Sigmoid colon (tissue), 7 donors: ENCODE results near the gene CEPT1. TPM values are rescaled to one million over a fixed set of nuclear protein-coding genes. Genes with fewer than 3 reads are reported as not detected.

Experiments
- DNase-seq: peaks from one replicate; pipeline ENCODE4 v3.0.0-alpha.2; 2019
- H3K27ac ChIP-seq, 4 donors: fragments of 200-600 bp; sonication (generic); one replicate each; pipeline ENCODE4 v1.5.1; 2016 to 2019; ENCODE audit warnings: mild to moderate bottlenecking in 1 of 4
- H3K27me3 ChIP-seq, 3 donors: fragments of 200-600 bp; sonication (generic); one replicate each; pipeline ENCODE4 v1.5.1; 2019; ENCODE audit warnings: mild to moderate bottlenecking in 1 of 3
- H3K36me3 ChIP-seq, 4 donors: fragments of 200-600 bp; sonication (generic); one replicate each; pipeline ENCODE4 v1.5.1; 2016 to 2019
- H3K4me1 ChIP-seq, 4 donors: fragments of 200-600 bp; sonication (generic); one replicate each; pipeline ENCODE4 v1.5.1; 2017 to 2019
- H3K4me3 ChIP-seq, 4 donors: fragments of 200-600 bp; sonication (generic); one replicate each; pipeline ENCODE4 v1.5.1; 2017 to 2019; ENCODE audit warnings: mild to moderate bottlenecking in 2 of 4, moderate library complexity in 1 of 4
- H3K9me3 ChIP-seq, 4 donors: fragments of 200-600 bp in 3 of 4; sonication (generic) in 3 of 4; one replicate each; pipeline versions ENCODE4 v1.5.1 to v1.6.1; 2013 to 2019
- EP300 ChIP-seq, 4 donors: sonication (generic); formaldehyde crosslinking; IDR thresholded peaks; one replicate each; pipeline ENCODE4 v1.6.1; 2017; ENCODE audit warnings: antibody characterized with exemption in 4 of 4
- POLR2A ChIP-seq, 2 donors: fragments of 450-650 bp; IDR thresholded peaks; one replicate each; pipeline ENCODE4 v1.6.1; 2016; ENCODE audit warnings: antibody characterized with exemption in 2 of 2, mild to moderate bottlenecking in 2 of 2, moderate library complexity in 2 of 2
- POLR2AphosphoS5 ChIP-seq, 4 donors: sonication (generic); formaldehyde crosslinking; IDR thresholded peaks; one replicate each; pipeline ENCODE4 v1.6.1; 2017; ENCODE audit warnings: antibody characterized with exemption in 4 of 4
- WGBS, 2 donors: extraction: QIAGEN DNeasy Blood & Tissue Kit; methylation state at CpG; one replicate each; pipeline ENCODE4 v1.1.7; 2013; 5-methylcytosine and 5-hydroxymethylcytosine counted together
- intact Hi-C: fragments of 100-400 bp; cut with DNase I; formaldehyde crosslinking; loops from one replicate; pipeline ENCODE4 v1.15.1; 2023
- polyA plus RNA-seq, 3 donors: library from polyadenylated mRNA; stranded (reverse); fragments of 200-250 nt; gene quantifications; one replicate each; pipeline ENCODE4 v1.2.3, GENCODE V29; 2013
- total RNA-seq, 4 donors: library from RNA; depleted of rRNA; stranded (reverse); fragments of >200 nt; gene quantifications; one replicate each; pipeline ENCODE4 v1.1.0, GENCODE V29; 2016
- TF ChIP-seq, protein P1 (sequence below), 4 experiments: fragments of 450-650 bp in 3 of 4; fragments of 200-600 bp in 1 of 4; IDR thresholded peaks; one replicate each; pipeline ENCODE4 v1.5.1; 2016 to 2019; ENCODE audit warnings: antibody characterized with exemption in 4 of 4, mild to moderate bottlenecking in 3 of 4, moderate library complexity in 2 of 4
- donor health status: healthy with polysubstance abuse.
- donor health status: Bipolar disorder and iron deficiency.
- donor health status: healthy.

The CEPT1 gene
- total and polyA plus RNA-seq, 7 donors: 7.2 to 41.0 (median 28.2) TPM

GRCh38 chr1:111126354-111126753 lies 13.7 kb upstream of the CEPT1 start:
- no peak for DNase-seq
- TF ChIP-seq, protein P1, sequence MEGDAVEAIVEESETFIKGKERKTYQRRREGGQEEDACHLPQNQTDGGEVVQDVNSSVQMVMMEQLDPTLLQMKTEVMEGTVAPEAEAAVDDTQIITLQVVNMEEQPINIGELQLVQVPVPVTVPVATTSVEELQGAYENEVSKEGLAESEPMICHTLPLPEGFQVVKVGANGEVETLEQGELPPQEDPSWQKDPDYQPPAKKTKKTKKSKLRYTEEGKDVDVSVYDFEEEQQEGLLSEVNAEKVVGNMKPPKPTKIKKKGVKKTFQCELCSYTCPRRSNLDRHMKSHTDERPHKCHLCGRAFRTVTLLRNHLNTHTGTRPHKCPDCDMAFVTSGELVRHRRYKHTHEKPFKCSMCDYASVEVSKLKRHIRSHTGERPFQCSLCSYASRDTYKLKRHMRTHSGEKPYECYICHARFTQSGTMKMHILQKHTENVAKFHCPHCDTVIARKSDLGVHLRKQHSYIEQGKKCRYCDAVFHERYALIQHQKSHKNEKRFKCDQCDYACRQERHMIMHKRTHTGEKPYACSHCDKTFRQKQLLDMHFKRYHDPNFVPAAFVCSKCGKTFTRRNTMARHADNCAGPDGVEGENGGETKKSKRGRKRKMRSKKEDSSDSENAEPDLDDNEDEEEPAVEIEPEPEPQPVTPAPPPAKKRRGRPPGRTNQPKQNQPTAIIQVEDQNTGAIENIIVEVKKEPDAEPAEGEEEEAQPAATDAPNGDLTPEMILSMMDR (IDR thresholded peaks at IDR 0.05): no peak
- TF ChIP-seq POLR2AphosphoS5 (IDR thresholded peaks at IDR 0.05) (no peak), EP300 (IDR thresholded peaks at IDR 0.05) (no peak), POLR2A (IDR thresholded peaks at IDR 0.05) (no peak)
- no peaks in the 10 kb centered on the region for H3K27me3 ChIP-seq
- H3K4me1 ChIP-seq: no peaks in the 10 kb centered on the region
- peaks cover 0 to 78% (median 6%) of the 10 kb centered on the region in 4 donors for H3K36me3 ChIP-seq
- no peaks in the 10 kb centered on the region for H3K9me3 ChIP-seq
- intact Hi-C loops: no loop called here
- no peak overlapping the region for H3K27ac ChIP-seq
- H3K4me3 ChIP-seq: no peak overlapping the region
- WGBS, 2 donors: 97 to 98% methylated on average over 1 of the region's 1 CpG

GRCh38 chr1:111127923-111128643 lies 11.9 kb upstream of the CEPT1 start:
- WGBS, 2 donors: 66 to 82% methylated on average over 3 of the region's 3 CpGs
- intact Hi-C loops: no loop called here

GRCh38 chr1:111129376-111129775 lies 10.6 kb upstream of the CEPT1 start:
- 60 to 74% methylated on average over 1 of the region's 1 CpG for WGBS, 2 donors
- Histone ChIP-seq H3K4me3 (no peak overlapping the region), H3K4me1 (no peaks in the 10 kb centered on the region), H3K27ac (no peak overlapping the region), H3K27me3 (no peaks in the 10 kb centered on the region), H3K36me3 (peaks cover 0 to 59% (median 4%) of the 10 kb centered on the region in 4 donors), H3K9me3 (no peaks in the 10 kb centered on the region)
- intact Hi-C loops: no loop called here
- no peak for DNase-seq
- no peak for TF ChIP-seq EP300 (IDR thresholded peaks at IDR 0.05)
- TF ChIP-seq POLR2AphosphoS5 (IDR thresholded peaks at IDR 0.05): no peak
- no peak for TF ChIP-seq POLR2A (IDR thresholded peaks at IDR 0.05)
- TF ChIP-seq, protein P1 (IDR thresholded peaks at IDR 0.05): no peak

More at GRCh38 chr1:111127923-111128643, 11.9 kb upstream of the CEPT1 start:
- no peak for DNase-seq
- Histone ChIP-seq H3K27ac (no peak overlapping the region), H3K27me3 (no peaks in the 10 kb centered on the region), H3K4me1 (no peaks in the 10 kb centered on the region), H3K9me3 (no peaks in the 10 kb centered on the region), H3K4me3 (no peak overlapping the region), H3K36me3 (peaks cover 0 to 72% (median 6%) of the 10 kb centered on the region in 4 donors)
- TF ChIP-seq, protein P1 (IDR thresholded peaks at IDR 0.05): no peak
- TF ChIP-seq POLR2AphosphoS5 (IDR thresholded peaks at IDR 0.05): no peak
- TF ChIP-seq EP300 (IDR thresholded peaks at IDR 0.05): no peak
- no peak for TF ChIP-seq POLR2A (IDR thresholded peaks at IDR 0.05)

DNA sequence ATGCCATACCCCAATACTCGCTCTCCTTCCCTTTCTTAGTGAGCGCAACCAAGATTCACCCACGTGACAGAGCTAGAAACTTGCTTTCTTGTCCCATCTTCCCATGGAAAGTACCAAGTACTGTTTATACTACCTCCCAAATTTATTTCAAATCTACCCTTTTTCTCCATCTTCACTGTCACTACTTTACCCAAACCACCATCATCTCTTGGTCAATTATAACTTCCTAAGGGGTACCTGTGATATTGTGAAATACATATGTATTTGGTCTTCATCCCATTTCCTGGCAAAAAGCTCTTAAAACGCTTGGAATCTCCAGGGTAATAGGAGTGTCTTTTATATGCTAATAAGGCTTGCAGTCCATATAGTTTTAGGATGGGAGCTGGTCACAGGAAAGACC lies 8.3 kb upstream of the CEPT1 start:
- H3K36me3 ChIP-seq: peaks cover 0 to 56% (median 0%) of the 10 kb centered on the region in 4 donors
- no peaks in the 10 kb centered on the region for H3K9me3 ChIP-seq
- no peaks in the 10 kb centered on the region for H3K27me3 ChIP-seq
- H3K4me1 ChIP-seq: no peaks in the 10 kb centered on the region
- DNase-seq: no peak
- 85 to 90% methylated on average over 4 of the region's 4 CpGs for WGBS, 2 donors
- TF ChIP-seq EP300 (IDR thresholded peaks at IDR 0.05) (no peak), POLR2A (IDR thresholded peaks at IDR 0.05) (no peak), POLR2AphosphoS5 (IDR thresholded peaks at IDR 0.05) (no peak)
- TF ChIP-seq, protein P1 (IDR thresholded peaks at IDR 0.05): no peak
- H3K27ac ChIP-seq: no peak overlapping the region
- intact Hi-C loops: no loop called here
- H3K4me3 ChIP-seq: no peak overlapping the region
